Stimulated activated CD8-positive, alpha-beta memory T cell treated with anti-CD3 and anti-CD28 coated beads, Interleukin-12 subunit alpha, Interleukin-12 subunit beta, amount 100 ng/mL, for 1 hour (primary cell): Measurements from ENCODE around the gene SENP8.

Experiments used
- DNase-seq: peaks from one replicate; pipeline ENCODE4 v3.0.0-alpha.2; 2020; ENCODE audit warnings: low read depth

Gene SENP8

GRCh38 chr15:72175186-72176044, 57.2 kb downstream of the SENP8 start:
- DNase-seq, result no peak

- DNase-seq, result no peak
Measured at GRCh38 chr15:72176159-72176558, 58.0 kb downstream of the SENP8 start.

GRCh38 chr15:72176743-72177142, 58.5 kb downstream of the SENP8 start:
- DNase-seq, result no peak

GRCh38 chr15:72178976-72179585, 60.9 kb downstream of the SENP8 start:
- no peak for DNase-seq

GRCh38 chr15:72179950-72180581, 61.9 kb downstream of the SENP8 start:
- no peak for DNase-seq

GRCh38 chr15:72180761-72181324, 62.6 kb downstream of the SENP8 start:
- DNase-seq, result no peak

GRCh38 chr15:72182244-72182643, 64.0 kb downstream of the SENP8 start:
- no peak for DNase-seq

GRCh38 chr15:72182673-72183072, 64.5 kb downstream of the SENP8 start:
- DNase-seq, result no peak

- no peak for DNase-seq
Measured at GRCh38 chr15:72183781-72184164, 65.6 kb downstream of the SENP8 start.

GRCh38 chr15:72184165-72184811, 66.1 kb downstream of the SENP8 start:
- no peak for DNase-seq

- no peak for DNase-seq
Measured at GRCh38 chr15:72189250-72189902, 71.2 kb downstream of the SENP8 start.

- no peak for DNase-seq
Measured at GRCh38 chr15:72192416-72192815, 74.2 kb downstream of the SENP8 start.
